ENCODE data around the gene RAB1A.

The RAB1A gene

DNA sequence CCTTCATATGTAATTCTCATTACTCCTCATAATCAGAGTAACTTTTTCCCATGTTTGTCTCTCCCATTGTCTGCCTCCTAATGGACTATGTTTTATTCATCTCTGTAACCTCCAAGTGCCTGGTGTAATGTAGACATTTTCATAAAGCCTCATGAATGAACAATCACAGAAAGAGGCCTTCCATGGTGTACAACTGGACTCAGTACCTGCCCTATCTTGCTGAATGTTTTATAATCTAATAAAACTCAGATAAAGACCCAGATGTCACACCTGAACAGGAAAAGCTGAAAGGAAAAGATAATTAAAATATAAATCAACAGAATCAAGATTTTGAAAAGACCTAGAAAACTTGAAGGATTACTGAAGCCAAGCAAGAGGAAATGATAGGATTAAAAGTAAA is 36.7 kb downstream of the RAB1A start:
- no peak for DNase-seq (ENCODE audit: low spot score)

DNA sequence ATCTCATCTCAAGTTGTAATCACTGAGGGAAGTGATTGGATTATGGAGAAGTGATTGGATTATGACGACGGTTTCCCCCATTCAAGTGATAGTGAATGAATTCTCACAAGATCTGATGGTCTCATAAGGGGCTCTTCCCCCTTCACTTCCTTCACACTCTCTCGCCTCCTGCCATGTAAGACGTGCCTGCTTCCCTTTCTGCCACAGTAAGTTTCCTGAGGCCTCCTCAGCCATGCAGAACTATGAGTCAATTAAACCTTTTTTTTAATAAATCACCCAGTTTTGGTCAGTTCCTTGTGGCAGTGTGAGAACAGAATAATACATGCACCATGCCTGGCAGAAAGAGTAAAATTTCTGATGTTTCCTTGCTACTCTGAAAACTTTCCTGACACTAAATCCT is 37.1 kb downstream of the RAB1A start:
- DNase-seq (ENCODE audit: low spot score), result no peak

DNA sequence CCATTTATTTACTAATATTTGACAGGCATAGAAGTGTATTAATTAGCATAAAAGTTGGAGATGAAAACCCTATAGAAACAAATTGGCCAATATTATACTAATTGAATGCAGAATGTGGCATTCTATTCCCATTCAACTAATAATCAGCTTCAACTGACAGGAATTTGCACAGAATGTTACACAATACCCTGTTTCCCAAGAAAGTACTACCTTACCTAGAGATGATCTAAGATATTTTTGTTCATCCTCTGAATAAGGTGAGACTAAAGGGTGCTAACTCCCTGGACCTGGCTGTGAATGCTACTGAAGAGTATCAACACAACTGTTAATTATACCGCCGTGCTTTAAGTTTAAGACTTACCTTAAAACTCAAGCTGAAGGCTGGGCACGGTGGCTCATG is 44.8 kb downstream of the RAB1A start:
- DNase-seq (ENCODE audit: low spot score), result no peak

DNA sequence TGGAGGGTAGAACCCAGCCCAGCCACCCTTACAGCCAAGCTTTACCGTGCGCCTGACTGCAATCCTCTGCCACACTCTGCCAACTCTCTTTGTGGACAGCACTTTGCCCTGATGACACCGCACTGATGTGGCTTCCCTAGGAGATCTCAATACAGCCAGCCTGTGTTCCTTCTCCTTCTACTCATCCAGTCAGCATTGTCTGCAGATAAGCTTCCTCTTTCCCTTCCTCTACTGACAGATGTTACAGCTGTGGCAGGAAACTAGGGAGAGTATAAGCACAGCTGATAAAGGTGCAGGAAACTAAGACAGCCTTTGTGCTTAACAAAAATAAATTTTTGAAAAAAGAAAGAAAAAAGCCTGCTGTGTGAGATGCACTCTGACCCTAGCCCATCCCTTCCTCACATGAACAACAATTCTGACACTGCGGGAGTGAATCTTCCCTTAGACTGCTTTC is 48.6 kb downstream of the RAB1A start:
- DNase-seq (ENCODE audit: low spot score), result no peak

DNA sequence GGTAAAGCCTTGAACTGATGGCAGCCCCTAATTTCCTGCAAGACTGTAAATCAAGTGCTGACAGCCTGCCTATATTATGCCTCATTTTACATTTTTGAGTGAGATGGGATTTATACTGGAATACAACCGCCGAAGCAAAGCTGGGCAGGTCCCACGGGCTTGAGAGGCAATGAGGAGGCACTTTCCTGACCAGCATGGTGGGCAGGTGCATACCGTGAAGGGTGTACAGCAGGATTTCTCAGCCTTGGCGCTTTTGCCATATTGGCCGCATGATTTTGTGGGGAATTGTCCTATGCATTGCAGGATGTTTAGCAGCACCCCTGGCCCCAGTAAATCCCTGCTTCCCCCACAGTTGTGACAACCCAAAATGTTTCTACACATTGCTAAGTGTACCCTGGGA is 50.9 kb downstream of the RAB1A start:
- DNase-seq (ENCODE audit: low spot score), result no peak

DNA sequence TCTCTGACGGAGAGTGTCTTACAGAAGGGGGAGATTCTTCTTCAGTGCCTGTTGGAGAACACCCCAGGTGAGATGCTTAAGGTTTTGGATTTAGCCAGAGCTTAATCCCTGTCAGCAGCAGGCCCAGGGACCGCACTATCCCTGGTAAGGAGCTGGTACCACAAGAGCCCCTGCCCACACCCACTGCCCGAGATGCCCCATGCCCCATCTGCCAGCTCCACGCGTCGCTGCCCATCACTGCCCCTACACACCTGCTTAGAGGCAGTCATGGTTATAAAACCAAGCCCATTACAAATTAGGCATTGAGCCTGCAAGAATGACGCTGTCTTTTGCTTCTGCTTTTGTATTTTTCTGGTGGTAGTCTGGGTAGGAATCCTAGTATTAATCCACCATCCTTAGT is 52.0 kb downstream of the RAB1A start:
- no peak for DNase-seq (ENCODE audit: low spot score)

DNA sequence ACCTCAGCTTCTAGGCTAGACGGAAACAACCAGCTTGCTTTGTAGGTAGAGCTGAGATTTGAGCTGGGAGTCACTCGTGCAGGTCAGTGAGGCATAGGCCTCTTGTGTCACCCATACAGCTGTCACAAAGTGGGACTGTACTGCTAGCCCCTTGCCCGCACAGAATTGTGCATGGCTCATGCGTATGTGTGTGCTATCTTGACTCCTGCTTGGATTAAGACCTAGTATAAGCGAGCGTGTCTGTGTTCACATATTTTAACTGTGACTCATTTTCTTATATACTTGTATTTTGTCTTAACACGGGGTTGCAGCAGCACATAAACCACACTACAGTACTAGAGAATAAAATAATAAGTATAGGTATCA is 53.6 kb downstream of the RAB1A start:
- DNase-seq (ENCODE audit: low spot score), result no peak

DNA sequence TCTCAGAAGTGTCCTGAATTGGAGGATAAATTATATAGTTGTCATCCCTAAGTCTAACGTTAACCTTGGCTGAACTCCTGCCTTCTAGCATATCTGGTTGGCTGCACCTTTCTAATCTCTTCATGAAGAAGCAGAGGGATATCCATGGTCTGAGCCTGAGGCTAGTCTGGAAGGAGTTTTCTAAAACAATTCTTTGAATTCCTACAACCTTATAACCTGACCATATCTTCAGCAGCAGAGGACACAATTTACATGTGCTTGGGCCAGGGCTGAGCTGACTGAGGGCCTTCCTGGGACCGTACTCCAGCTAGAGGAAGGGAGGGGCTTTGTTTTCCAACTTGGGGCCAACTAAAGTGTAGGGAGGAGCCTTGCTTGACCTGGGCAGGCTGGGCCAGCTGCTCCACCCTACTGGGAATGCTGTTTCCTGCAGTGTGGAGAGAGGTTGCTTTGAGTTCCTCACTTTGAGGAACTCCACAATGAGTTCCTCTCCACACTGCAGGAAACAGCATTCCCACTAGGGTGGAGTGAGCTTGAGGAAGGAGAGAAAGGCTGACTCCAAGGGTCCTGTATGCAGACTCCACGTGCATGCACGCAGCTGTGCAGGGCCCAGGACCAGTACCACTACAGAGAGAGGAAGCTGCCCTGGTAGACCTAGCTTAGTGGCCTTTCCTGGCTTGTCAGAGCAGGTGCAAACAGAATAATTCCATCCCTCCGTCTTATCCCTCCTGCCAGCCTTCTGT is 54.1 kb downstream of the RAB1A start:
- DNase-seq (ENCODE audit: low spot score), result no peak

DNA sequence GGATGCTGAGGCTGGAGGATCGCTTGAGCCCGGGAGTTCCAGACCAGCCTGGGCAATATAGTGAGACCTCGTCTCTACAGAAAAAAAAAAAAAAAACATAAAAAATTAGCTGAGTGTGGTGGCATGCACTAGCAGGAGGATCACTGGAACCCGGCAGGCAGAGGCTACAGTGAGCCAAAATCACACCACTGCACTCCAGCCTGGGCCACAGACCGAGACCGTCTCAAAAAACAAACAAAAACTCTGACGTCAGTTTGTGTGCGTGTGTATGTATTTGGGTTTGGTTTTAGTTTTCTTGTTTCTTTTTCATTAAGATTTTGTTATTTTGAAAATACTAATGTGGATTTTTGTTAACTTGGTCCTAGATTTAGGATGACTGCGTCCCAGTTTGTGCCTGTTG is 54.7 kb downstream of the RAB1A start:
- no peak for DNase-seq (ENCODE audit: low spot score)

DNA sequence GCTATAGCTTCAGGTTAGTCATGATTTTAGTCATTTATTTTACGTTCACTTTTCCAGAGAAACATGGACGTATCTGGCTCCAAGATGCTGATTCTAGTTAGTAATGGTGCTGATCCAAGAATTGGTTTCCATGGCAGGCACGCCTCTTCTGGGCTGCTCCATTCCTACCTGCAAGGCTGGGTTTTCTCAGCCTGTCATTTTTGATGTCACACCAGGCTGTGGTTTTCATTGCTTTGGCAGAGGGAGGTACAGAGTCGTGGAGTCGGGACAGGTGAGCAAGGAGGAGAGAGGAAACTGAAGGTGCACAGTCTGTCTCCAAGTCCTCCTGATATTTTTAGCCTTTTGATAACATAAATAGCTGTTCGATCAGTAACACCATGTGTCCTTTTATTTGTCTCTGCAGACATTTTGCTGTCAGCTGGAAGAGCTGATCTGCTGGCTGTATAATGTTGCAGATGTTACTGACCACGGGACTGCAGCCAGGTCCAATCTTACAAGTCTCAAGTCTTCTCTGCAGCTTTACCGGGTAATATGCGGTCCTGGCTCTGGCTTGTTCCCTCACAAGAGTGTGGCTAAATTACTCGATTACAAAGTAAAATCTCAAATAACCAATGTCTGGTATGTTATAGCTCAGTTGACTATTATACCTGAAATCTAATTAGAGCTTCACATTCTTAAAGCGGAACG is 55.9 kb downstream of the RAB1A start:
- no peak for DNase-seq (ENCODE audit: low spot score)

DNA sequence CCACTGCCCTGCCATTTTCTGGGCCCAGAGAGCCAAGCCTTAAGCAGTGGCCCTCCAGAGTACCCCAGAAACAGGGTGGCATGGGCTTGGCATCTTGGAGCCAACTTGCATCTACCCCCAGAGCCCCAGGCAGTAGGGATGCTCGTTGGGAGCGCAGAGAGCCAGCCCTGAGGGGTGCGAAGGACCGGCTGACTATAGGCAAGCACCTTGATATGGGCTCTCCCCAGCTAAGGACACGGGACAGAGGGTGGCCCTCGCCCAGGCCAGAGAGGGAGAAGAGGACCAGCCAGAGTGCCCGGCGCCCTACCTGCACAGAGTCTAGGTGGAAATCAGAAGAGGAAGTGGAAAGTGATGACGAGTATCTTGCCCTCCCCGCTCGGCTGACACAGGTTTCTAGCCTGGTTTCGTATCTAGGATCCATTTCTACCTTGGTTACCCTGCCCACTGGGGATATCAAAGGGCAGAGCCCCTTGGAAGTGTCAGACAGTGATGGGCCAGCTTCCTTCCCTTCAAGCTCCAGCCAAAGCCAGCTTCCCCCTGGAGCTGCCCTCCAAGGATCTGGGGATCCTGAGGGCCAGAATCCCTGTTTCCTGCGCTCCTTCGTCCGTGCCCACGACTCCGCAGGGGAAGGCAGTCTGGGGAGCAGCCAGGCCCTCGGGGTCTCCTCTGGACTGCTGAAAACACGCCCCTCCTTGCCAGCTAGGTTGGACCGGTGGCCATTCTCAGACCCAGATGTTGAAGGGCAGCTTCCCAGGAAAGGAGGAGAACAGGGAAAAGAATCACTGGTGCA is 57.5 kb downstream of the RAB1A start:
- DNase-seq (ENCODE audit: low spot score), result no peak

DNA sequence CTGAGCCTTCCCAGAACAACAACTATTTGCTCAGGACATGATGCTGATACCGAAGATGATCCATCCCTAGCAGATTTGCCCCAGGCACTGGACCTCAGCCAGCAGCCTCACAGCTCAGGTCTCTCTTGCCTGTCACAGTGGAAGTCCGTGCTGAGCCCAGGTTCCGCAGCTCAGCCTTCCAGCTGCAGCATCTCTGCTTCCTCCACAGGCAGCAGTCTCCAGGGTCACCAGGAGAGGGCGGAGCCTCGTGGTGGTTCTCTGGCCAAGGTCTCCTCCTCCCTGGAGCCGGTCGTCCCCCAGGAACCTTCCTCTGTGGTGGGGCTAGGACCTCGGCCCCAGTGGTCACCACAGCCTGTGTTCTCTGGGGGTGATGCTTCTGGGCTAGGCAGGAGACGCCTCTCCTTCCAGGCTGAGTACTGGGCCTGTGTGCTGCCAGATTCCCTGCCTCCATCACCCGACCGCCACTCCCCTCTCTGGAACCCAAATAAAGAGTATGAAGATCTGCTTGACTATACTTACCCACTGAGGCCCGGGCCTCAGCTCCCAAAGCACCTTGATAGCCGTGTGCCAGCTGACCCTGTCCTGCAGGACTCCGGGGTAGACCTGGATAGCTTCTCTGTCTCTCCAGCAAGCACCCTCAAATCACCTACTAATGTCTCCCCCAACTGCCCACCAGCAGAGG is 58.3 kb downstream of the RAB1A start:
- DNase-seq (ENCODE audit: low spot score), result no peak

DNA sequence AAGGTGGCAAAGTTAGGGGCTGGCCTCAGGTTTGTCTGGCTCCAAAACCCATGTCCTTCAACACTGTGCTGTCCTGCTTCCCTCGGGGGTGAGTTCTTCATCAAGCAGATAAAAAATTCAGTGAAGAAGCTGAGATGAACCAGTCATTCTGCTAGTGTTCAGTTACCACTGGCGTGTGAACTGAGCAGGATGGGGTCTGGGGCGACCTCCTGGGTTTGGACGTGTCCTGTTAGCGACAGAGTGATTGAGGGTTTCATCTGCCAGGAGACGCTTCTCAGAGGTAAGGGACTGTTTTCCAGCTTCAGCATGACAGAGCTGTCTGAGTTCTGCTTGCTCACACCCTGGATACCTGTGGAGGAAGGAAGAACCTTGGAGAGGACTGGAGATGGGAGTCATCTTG is 59.0 kb downstream of the RAB1A start:
- no peak for DNase-seq (ENCODE audit: low spot score)

DNA sequence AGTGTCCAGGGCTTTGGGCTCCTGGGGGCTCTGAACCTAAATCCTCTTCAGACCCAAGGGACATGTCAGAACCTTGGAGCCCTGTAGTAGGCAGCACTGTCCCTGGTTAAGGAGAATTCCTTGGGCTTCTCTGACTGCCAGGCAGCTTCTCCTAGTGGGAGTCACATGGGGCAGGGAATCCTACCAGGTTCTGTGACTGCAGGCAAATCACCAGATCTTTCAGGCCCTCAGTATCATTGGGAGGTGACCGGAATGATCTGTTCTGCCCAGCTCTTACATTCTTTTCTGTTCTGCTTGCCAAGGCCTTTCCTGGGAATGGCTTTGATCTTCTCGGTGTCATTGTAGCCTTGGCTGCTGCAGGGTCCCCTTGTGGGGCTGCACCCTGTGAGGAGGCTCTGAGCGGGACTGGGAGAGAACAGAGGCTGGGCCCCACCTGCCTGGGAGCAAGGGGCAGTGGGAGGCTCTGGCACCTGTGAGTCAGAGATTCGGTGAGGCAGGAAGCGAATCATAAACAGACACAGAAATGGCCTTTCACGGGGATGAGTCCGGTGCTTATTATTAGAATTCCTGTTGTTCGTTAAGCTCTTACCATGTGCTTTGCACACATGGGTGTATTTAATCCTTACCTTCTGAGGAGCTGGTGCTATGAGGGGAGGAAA is 59.6 kb downstream of the RAB1A start:
- no peak for DNase-seq (ENCODE audit: low spot score)

DNA sequence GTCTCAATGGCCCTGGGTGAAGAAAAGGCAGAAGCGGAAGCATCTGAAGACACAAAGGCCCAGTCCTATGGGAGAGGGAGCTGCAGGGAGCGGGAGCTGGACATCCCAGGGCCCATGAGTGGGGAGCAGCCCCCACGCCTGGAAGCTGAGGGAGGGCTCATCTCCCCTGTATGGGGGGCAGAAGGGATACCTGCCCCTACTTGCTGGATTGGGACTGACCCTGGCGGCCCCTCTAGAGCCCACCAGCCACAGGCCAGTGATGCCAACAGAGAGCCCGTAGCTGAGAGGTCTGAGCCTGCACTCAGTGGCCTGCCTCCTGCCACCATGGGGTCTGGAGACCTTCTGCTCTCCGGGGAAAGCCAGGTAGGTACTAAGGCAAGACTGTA is 60.5 kb downstream of the RAB1A start:
- no peak for DNase-seq (ENCODE audit: low spot score)

DNA sequence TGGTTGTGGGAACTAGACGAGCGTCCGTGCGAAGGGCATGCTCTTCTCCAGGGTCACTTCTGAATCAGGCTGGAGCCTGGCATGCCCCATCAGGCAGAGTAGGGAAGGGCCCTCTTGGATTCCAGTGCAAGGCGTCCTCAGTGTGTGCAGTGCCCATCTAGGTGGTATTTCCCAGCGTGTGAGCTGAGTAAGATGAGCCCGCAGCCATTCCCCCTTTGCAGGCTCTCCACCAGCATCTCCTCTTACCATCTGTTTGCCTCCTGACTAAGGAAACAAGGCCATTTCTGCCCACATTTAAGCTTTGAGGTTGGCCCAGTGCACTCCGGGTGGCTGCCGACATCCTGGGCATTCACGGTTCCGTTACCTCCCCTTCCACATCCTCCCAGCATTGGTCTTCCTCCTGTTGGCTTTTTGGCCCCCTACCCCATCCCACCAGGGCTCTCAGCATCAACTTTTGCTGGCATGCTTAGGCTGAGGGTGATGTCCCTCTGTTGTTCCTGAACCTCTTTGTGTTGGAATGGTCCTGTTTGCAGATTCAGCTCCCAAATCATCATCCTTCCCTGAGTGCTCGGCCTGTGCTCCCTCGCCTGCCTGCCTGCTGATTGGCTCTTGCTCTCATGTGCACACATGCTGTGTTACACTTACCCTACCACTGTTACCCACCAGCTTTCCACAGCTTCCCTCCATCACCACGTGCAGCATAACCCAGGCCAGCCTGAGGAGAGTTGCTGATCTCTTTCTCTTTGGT is 61.9 kb downstream of the RAB1A start:
- no peak for DNase-seq (ENCODE audit: low spot score)

DNA sequence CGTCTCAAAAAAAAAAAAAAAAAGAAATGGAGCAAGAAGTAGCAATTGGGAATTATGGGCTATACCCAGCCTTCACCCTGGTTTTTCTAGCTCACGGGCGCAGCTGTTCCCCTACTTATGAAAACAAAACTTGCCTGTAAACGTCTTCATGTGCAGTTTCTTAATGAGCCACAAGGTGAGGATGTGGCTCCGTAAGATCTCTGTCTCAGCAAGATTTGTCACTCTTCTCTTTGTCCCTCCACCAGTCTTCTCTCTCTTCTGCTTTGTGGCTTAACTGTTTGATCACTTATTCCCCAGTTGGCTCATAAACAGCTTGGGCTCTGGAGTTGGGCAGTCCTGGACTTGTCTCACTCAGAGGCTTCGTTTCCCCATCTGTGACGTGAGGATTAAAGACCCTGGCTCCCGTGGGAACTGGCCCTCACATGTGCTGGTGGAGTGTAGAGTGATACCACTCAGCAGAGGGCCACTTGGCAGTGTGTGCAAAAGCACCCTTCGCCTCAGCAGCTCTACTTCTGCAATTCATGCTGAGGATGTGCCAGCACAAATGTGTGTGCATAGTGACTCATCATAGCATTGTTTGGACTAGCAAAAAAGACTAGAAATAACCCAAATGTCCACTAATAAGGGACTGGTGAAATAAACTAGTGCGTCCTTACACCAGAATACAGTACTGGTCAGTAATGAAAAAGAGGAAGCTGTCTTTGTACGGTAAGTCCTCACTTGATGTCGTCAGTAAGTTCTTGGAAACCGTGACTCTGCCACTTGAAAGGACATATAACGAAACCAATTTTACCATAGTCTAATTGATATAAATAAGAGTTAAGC is 65.0 kb downstream of the RAB1A start:
- DNase-seq (ENCODE audit: low spot score), result peak; percentile 91

DNA sequence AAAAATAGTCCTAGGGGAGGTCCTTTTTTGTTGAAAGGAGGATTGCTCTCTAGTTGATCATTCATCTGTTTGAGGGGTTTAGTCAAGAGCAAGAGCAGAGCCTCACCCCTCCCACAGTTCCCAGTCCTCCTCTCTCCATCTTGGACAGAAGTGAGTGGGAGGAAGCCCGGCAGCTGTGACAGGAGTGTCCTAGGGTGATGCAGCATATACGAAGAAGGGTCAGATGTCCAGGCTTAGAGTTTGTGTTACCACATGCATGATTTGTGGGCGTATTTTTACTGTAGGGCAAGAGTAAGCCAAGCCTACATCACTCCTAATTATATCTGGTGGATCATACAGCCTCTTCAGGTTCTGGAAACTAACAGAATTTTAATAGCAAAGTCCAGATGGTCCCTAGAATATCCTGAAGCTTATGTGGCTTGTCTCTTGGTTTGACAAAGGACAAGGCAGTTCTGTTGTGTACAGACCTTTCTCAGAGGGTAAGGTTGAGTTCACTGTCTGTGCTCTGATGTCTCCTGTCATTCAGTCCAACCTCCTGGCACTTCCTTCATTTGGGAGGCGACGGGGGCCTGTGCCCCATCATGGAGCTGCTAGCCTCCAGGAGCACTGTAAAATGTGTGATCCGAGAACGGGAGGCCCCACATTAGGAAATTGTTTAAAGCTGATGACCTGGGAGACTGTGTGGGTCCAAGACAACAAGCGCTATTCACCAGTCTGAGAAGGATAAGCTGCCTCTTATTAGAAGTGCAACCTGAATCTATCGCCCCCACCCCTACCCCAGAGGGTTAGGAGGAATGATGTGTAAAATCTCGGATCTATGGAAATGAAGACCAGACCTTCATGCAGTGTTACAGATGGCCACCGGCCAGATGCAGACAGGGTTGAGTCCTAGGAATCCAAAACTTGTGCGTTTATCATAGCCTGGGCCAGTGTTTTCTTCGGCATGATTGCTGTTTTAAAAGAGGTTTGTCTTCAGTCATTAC is 66.8 kb downstream of the RAB1A start:
- no peak for DNase-seq (ENCODE audit: low spot score)

DNA sequence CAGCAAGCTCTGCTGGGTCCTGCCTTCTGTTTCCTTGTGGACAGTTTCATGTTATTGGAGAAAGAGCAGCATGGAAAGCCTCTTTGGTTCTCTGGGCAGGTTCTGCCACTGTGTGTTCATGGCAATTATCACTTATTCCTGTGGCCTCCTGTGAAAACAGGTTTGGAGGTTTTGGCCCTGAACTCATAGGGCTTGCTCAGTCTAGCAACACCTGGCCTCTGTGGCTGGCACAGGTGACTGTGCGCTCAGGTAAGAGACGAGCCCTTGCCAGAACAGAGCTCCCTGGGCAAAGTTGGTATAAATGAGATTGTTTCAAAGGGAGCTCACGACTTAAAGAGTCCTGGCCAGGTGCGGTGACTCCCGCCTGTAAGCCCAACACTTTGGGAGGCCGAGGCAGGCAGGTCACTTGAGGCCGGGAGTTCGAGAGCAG is 68.0 kb downstream of the RAB1A start:
- no peak for DNase-seq (ENCODE audit: low spot score)

Data from NAMALWA (cell line).